GM12878 (cell line): Measurements from ENCODE around the gene PCBP1.
"Not testable (repeated sequence)": the region's sequence is repeated elsewhere in the genome, so short reads cannot be mapped to it uniquely, and the experiment has no call there.

Source experiments
- BHLHE40 ChIP-seq, 2 experiments: fragments of 450-650 bp in 1 of 2; IDR thresholded peaks; 2 replicates each; pipeline ENCODE4 v1.6.1; 2011 to 2017; ENCODE audit warnings: low read depth in 2 of 2, borderline replicate concordance in 1 of 2, improper control_type of control experiment in 1 of 2, low read length in 1 of 2, mild to moderate bottlenecking in 1 of 2
- CREB1 ChIP-seq: IDR thresholded peaks from 2 replicates; pipeline ENCODE4 v1.6.1; 2012; ENCODE audit warnings: low read depth, mild to moderate bottlenecking, inconsistent platforms
- EGR1 ChIP-seq, 2 experiments: IDR thresholded peaks; 1 replicate in 1 of 2; 2 replicates in 1 of 2; pipeline ENCODE4 v1.6.1; 2011 to 2012; ENCODE audit warnings: low read depth in 2 of 2, low read length in 2 of 2, borderline replicate concordance in 1 of 2, mild to moderate bottlenecking in 1 of 2, moderate library complexity in 1 of 2
- EP300 ChIP-seq, 2 experiments: fragments of 150-350 bp in 1 of 2; IDR thresholded peaks; 2 replicates each; pipeline ENCODE4 v1.6.1; 2011 to 2012; ENCODE audit warnings: low read depth in 2 of 2, low read length in 2 of 2, borderline replicate concordance in 1 of 2, improper control_type of control experiment in 1 of 2, inconsistent platforms in 1 of 2; ENCODE audit not compliant: control insufficient read depth in 1 of 2
- HDAC2 ChIP-seq: fragments of 200-600 bp; sonication (generic); IDR thresholded peaks from 2 replicates; pipeline ENCODE4 v1.6.1; 2017
- RBBP5 ChIP-seq: fragments of 200-600 bp; sonication (generic); conservative IDR thresholded peaks from 2 replicates; pipeline ENCODE4 v1.6.1; 2016
- SIX5 ChIP-seq: IDR thresholded peaks from 2 replicates; pipeline ENCODE4 v1.6.1; 2011; ENCODE audit warnings: mild to moderate bottlenecking, low read depth, low read length, moderate library complexity; ENCODE audit not compliant: severe bottlenecking
- SP1 ChIP-seq: IDR thresholded peaks from one replicate; pipeline ENCODE4 v1.6.1; 2011; ENCODE audit warnings: low read depth, low read length
- TARDBP ChIP-seq: IDR thresholded peaks from 2 replicates; pipeline ENCODE4 v1.6.1; 2016; ENCODE audit warnings: borderline replicate concordance
- YY1 ChIP-seq: IDR thresholded peaks from 2 replicates; pipeline ENCODE4 v1.6.1; 2011; ENCODE audit warnings: low read depth, mild to moderate bottlenecking, low read length
- TF ChIP-seq, protein P1 (sequence below), 3 experiments: IDR thresholded peaks in 2 of 3; conservative IDR thresholded peaks in 1 of 3; 2 replicates each; pipeline ENCODE4 v1.5.1; 2011; ENCODE audit warnings: low read depth in 3 of 3, low read length in 3 of 3, mild to moderate bottlenecking in 3 of 3, control low read depth in 2 of 3, moderate library complexity in 2 of 3, inconsistent platforms in 1 of 3, mixed read lengths in 1 of 3; ENCODE audit not compliant: control insufficient read depth in 2 of 3, insufficient read depth in 1 of 3; ENCODE audit errors: extremely low read depth in 1 of 3
- TF ChIP-seq, protein P2 (sequence below): IDR thresholded peaks from 2 replicates; pipeline ENCODE4 v1.6.1; 2011; ENCODE audit warnings: mild to moderate bottlenecking, low read depth, low read length, moderate library complexity; ENCODE audit not compliant: insufficient replicate concordance
- TF ChIP-seq, protein P3 (sequence below): IDR thresholded peaks from 2 replicates; pipeline ENCODE4 v1.6.1; 2012; ENCODE audit warnings: low read length, inconsistent platforms
- TF ChIP-seq, protein P4 (sequence below): IDR thresholded peaks from 2 replicates; pipeline ENCODE4 v1.6.1; 2011; ENCODE audit warnings: low read depth, mild to moderate bottlenecking, low read length, moderate library complexity, borderline replicate concordance; ENCODE audit errors: extremely low read depth

DNA sequence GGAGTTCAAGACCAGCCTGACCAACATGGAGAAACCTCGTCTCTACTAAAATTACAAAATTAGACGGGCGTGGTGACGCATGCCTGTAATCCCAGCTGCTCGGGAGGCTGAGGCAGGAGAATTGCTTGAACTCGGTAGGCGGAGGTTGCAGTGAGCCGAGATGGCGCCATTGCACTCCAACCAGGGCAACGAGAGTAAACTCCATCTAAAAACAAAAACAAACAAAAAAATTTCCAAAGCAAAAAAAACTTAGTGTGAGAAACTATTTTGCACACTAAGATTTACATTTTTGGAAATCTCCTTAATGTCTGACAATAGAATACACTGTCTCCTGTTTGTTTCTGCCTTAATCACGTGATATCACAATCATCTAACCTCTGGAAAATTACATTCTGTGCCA is 14.4 kb downstream of the PCBP1 start:
- TF ChIP-seq SIX5; CREB1; SP1; TARDBP; EGR1 (IDR thresholded peaks at IDR 0.05; ENCODE audit: borderline replicate concordance in 1 of 2, low read depth in 2 of 2, low read length in 2 of 2); YY1; HDAC2; BHLHE40 (IDR thresholded peaks at IDR 0.05; ENCODE audit: borderline replicate concordance in 1 of 2, low read depth in 2 of 2, low read length in 1 of 2); RBBP5; EP300 (IDR thresholded peaks at IDR 0.05; ENCODE audit: borderline replicate concordance in 1 of 2, control insufficient read depth in 1 of 2, low read depth in 2 of 2, low read length in 2 of 2): not testable (repeated sequence)
- TF ChIP-seq, protein P1, sequence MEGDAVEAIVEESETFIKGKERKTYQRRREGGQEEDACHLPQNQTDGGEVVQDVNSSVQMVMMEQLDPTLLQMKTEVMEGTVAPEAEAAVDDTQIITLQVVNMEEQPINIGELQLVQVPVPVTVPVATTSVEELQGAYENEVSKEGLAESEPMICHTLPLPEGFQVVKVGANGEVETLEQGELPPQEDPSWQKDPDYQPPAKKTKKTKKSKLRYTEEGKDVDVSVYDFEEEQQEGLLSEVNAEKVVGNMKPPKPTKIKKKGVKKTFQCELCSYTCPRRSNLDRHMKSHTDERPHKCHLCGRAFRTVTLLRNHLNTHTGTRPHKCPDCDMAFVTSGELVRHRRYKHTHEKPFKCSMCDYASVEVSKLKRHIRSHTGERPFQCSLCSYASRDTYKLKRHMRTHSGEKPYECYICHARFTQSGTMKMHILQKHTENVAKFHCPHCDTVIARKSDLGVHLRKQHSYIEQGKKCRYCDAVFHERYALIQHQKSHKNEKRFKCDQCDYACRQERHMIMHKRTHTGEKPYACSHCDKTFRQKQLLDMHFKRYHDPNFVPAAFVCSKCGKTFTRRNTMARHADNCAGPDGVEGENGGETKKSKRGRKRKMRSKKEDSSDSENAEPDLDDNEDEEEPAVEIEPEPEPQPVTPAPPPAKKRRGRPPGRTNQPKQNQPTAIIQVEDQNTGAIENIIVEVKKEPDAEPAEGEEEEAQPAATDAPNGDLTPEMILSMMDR (IDR thresholded peaks at IDR 0.05 in 2 of 3, conservative IDR thresholded peaks at IDR 0.05 in 1 of 3; ENCODE audit: control insufficient read depth in 2 of 3, extremely low read depth in 1 of 3, insufficient read depth in 1 of 3, low read depth in 3 of 3, low read length in 3 of 3) = not testable (repeated sequence)
- TF ChIP-seq, protein P2, sequence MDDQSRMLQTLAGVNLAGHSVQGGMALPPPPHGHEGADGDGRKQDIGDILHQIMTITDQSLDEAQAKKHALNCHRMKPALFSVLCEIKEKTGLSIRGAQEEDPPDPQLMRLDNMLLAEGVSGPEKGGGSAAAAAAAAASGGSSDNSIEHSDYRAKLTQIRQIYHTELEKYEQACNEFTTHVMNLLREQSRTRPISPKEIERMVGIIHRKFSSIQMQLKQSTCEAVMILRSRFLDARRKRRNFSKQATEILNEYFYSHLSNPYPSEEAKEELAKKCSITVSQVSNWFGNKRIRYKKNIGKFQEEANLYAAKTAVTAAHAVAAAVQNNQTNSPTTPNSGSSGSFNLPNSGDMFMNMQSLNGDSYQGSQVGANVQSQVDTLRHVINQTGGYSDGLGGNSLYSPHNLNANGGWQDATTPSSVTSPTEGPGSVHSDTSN = not testable (repeated sequence)
- TF ChIP-seq, protein P3, sequence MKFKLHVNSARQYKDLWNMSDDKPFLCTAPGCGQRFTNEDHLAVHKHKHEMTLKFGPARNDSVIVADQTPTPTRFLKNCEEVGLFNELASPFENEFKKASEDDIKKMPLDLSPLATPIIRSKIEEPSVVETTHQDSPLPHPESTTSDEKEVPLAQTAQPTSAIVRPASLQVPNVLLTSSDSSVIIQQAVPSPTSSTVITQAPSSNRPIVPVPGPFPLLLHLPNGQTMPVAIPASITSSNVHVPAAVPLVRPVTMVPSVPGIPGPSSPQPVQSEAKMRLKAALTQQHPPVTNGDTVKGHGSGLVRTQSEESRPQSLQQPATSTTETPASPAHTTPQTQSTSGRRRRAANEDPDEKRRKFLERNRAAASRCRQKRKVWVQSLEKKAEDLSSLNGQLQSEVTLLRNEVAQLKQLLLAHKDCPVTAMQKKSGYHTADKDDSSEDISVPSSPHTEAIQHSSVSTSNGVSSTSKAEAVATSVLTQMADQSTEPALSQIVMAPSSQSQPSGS = not testable (repeated sequence)
- TF ChIP-seq, protein P4, sequence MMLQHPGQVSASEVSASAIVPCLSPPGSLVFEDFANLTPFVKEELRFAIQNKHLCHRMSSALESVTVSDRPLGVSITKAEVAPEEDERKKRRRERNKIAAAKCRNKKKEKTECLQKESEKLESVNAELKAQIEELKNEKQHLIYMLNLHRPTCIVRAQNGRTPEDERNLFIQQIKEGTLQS = not testable (repeated sequence)
